K562 (cell line): ENCODE data around the gene POLR1D. TPM values are rescaled to one million over a fixed set of nuclear protein-coding genes. Genes with fewer than 3 reads are reported as not detected.

Source experiments
- ATAC-seq: fragments of 200-7000 bp; cut with Tn5 transposase; 3 replicates; pipeline ENCODE4 v1.9.1; 2020; ENCODE audit warnings: moderate library complexity
- BruUV-seq: library from RNA; stranded (reverse); fragments of 400-500 nt; replicated peaks from 2 replicates; lab custom pipeline; 2021; lab: Mats Ljungman, UMichigan
- CTCF ChIA-PET: fragments of 300-600 bp; formaldehyde crosslinking; extraction: SDS; loops from one replicate; lab custom pipeline; 2021; ENCODE audit warnings: low intra/inter-chr PET ratio; lab: Yijun Ruan, JAX
- POLR2A ChIA-PET: fragments of 300-600, 350-650 bp; sonication (Branson Sonifier 250); formaldehyde crosslinking; extraction: SDS; loops from one replicate; lab custom pipeline; 2021; ENCODE audit warnings: antibody characterized with exemption, inconsistent platforms; lab: Yijun Ruan, JAX
- DNase-seq, 4 experiments: peaks; one replicate each; pipeline versions ENCODE4 v3.0.0 to v3.0.0-alpha.2; 2011 to 2018; ENCODE audit warnings: low spot score in 3 of 4, mixed read lengths in 3 of 4; ENCODE audit errors: extremely low read depth in 1 of 4
- FAIRE-seq: peaks from 2 replicates; lab custom pipeline; 2011; peaks lifted over from hg19 to GRCh38; lab: Jason Lieb, UNC
- H2AFZ ChIP-seq: 2 replicates; pipeline ENCODE4 v1.6.0; 2011; ENCODE audit warnings: low read depth, low read length, control low read depth, inconsistent platforms
- H3K27ac ChIP-seq: fragments of 200-600 bp; 3 replicates; pipeline ENCODE4 v1.8.0; 2011; ENCODE audit warnings: low read depth, mild to moderate bottlenecking, control low read depth, inconsistent platforms, low read length, moderate library complexity, mixed read lengths; ENCODE audit errors: extremely low read depth
- H3K27me3 ChIP-seq, 2 experiments: fragments of 300-600 bp in 1 of 2; 2 replicates in 1 of 2; 3 replicates in 1 of 2; pipeline versions ENCODE4 v1.6.0 to v1.8.0; 2011; ENCODE audit warnings: inconsistent platforms in 2 of 2, low read length in 2 of 2, mild to moderate bottlenecking in 1 of 2, mixed read lengths in 1 of 2, moderate library complexity in 1 of 2; ENCODE audit not compliant: control insufficient read depth in 2 of 2, insufficient read depth in 2 of 2
- H3K36me3 ChIP-seq: fragments of 300-600 bp; 3 replicates; pipeline ENCODE4 v1.8.0; 2011; ENCODE audit warnings: mild to moderate bottlenecking, low read length, inconsistent platforms; ENCODE audit not compliant: control insufficient read depth, insufficient read depth
- H3K4me1 ChIP-seq, 2 experiments: fragments of 200-600 bp in 1 of 2; replicated peaks in 1 of 2; 2 replicates in 1 of 2; 3 replicates in 1 of 2; pipeline versions ENCODE4 v1.5.1 to v1.8.0; 2011; ENCODE audit warnings: inconsistent platforms in 2 of 2, low read length in 2 of 2, mild to moderate bottlenecking in 1 of 2, mixed read lengths in 1 of 2, moderate library complexity in 1 of 2; ENCODE audit not compliant: control insufficient read depth in 2 of 2, insufficient read depth in 2 of 2
- H3K4me2 ChIP-seq: 2 replicates; pipeline ENCODE4 v1.6.1; 2011; ENCODE audit warnings: low read length, control low read depth, inconsistent platforms, mixed read lengths; ENCODE audit not compliant: insufficient read depth
- H3K4me3 ChIP-seq: fragments of 200-600 bp; sonication (generic), shearing (Covaris generic); 2 replicates; pipeline ENCODE4 v1.5.1; 2016; ENCODE audit warnings: control low read depth, inconsistent platforms
- H3K79me2 ChIP-seq: fragments of 200-600 bp; 3 replicates; pipeline ENCODE4 v1.8.0; 2011; ENCODE audit warnings: low read length, inconsistent platforms; ENCODE audit not compliant: control insufficient read depth, insufficient read depth
- H3K9ac ChIP-seq, 2 experiments: 2 replicates each; pipeline versions ENCODE4 v1.6.0 to v1.6.1; 2011; ENCODE audit warnings: low read depth in 2 of 2, low read length in 2 of 2, control low read depth in 1 of 2, inconsistent platforms in 1 of 2, mild to moderate bottlenecking in 1 of 2, mixed read lengths in 1 of 2; ENCODE audit not compliant: insufficient read depth in 1 of 2
- H3K9me1 ChIP-seq: one replicate; pipeline ENCODE4 v1.6.0; 2011; ENCODE audit warnings: inconsistent platforms, mild to moderate bottlenecking, low read length, moderate library complexity; ENCODE audit not compliant: control insufficient read depth, insufficient read depth
- H3K9me3 ChIP-seq: replicated peaks from 2 replicates; pipeline ENCODE4 v1.5.1; 2011; ENCODE audit warnings: low read depth, low read length, inconsistent platforms; ENCODE audit not compliant: control insufficient read depth, insufficient read depth
- H4K20me1 ChIP-seq: replicated peaks from 2 replicates; pipeline ENCODE4 v1.6.1; 2011; ENCODE audit warnings: low read length, inconsistent platforms, mixed read lengths; ENCODE audit not compliant: control insufficient read depth, insufficient read depth
- ARID2 ChIP-seq: fragments of 450-650 bp; IDR thresholded peaks from 2 replicates; pipeline ENCODE4 v1.6.1; 2017; ENCODE audit warnings: antibody characterized with exemption, mild to moderate bottlenecking
- ATF4 ChIP-seq: fragments of 450-650 bp; formaldehyde crosslinking; IDR thresholded peaks from 2 replicates; pipeline ENCODE4 v1.4.0; 2022; ENCODE audit warnings: mild to moderate bottlenecking, moderate library complexity
- BCOR ChIP-seq: fragments of 450-650 bp; IDR thresholded peaks from 2 replicates; pipeline ENCODE4 v1.6.1; 2016
- DACH1 ChIP-seq: fragments of 450-650 bp; IDR thresholded peaks from 2 replicates; pipeline ENCODE4 v1.6.1; 2018; ENCODE audit not compliant: partially characterized antibody
- HNRNPH1 ChIP-seq: fragments of 200-400 bp; formaldehyde crosslinking; optimal IDR thresholded peaks from 2 replicates; pipeline ENCODE3; 2017; ENCODE audit warnings: low read depth, mild to moderate bottlenecking, low read length, moderate library complexity
- KDM4B ChIP-seq, 2 experiments: fragments of 450-650 bp in 1 of 2; sonication (generic) in 1 of 2; IDR thresholded peaks; 2 replicates each; pipeline ENCODE4 v1.6.1; 2016 to 2017; ENCODE audit warnings: borderline replicate concordance in 2 of 2, antibody characterized with exemption in 1 of 2, low read depth in 1 of 2, mild to moderate bottlenecking in 1 of 2
- KHSRP ChIP-seq: fragments of 450-650 bp; IDR thresholded peaks from 2 replicates; pipeline ENCODE4 v1.6.1; 2017
- MAFF ChIP-seq: IDR thresholded peaks from 2 replicates; pipeline ENCODE4 v1.6.1; 2012; ENCODE audit warnings: low read length, improper control_type of control experiment
- RBM25 ChIP-seq: fragments of 200-400 bp; formaldehyde crosslinking; IDR thresholded peaks from 2 replicates; pipeline ENCODE4 v1.6.1; 2018; ENCODE audit warnings: low read length, low read depth, moderate library complexity; ENCODE audit not compliant: severe bottlenecking
- REST ChIP-seq, 2 experiments: fragments of 450-650 bp; formaldehyde crosslinking in 1 of 2; IDR thresholded peaks; 2 replicates each; pipeline versions ENCODE4 v1.4.0 to v1.6.1; 2014 to 2020; ENCODE audit warnings: mild to moderate bottlenecking in 2 of 2, borderline replicate concordance in 1 of 2, low read depth in 1 of 2
- YBX1 ChIP-seq: fragments of 450-650 bp; IDR thresholded peaks from 2 replicates; pipeline ENCODE4 v1.7.1; 2016; ENCODE audit warnings: mild to moderate bottlenecking
- ZC3H4 ChIP-seq: sonication (generic); formaldehyde crosslinking; IDR thresholded peaks from 2 replicates; pipeline ENCODE4 v1.9.0; 2021; ENCODE audit warnings: missing genetic modification reagents, borderline replicate concordance
- WGBS: fragments of 100-300 bp; shearing (Covaris generic); methylation state at CpG from one replicate; pipeline ENCODE4 v1.1.6; 2016; ENCODE audit warnings: low coverage, mixed read lengths; ENCODE audit not compliant: insufficient coverage; ENCODE audit errors: missing lambda C conversion rate; 5-methylcytosine and 5-hydroxymethylcytosine counted together
- in situ Hi-C: fragments of 300-500 bp; cut with MboI; formaldehyde crosslinking; loops from 4 replicates; pipeline ENCODE4 v1.15.0; 2018; ENCODE audit warnings: inconsistent platforms, mixed read lengths
- intact Hi-C: fragments of 100-400 bp; cut with micrococcal nuclease; formaldehyde crosslinking; loops from 2 replicates; pipeline ENCODE4 v1.14.2; 2022
- polyA plus RNA-seq, 8 experiments: library from polyadenylated mRNA; depleted of rRNA in 4 of 8; stranded (reverse) in 5 of 8; unstranded in 3 of 8; fragments of >200 nt; fragmentation: Nextera tagmentation in 2 of 8; fragmentation: Illumina TruSeq in 1 of 8; extraction: Ambion mirVana in 2 of 8; extraction: Trizol in 1 of 8; gene quantifications; 2 replicates each; pipeline versions ENCODE4 v1.2.1 to v1.2.3, GENCODE V29; 2011 to 2014; ENCODE audit warnings: inconsistent platforms in 1 of 8, missing spikeins in 1 of 8
- total RNA-seq, 7 experiments: library from RNA; depleted of rRNA in 6 of 7; stranded (reverse); fragments of >200 nt in 6 of 7; fragmentation: Illumina TruSeq in 2 of 7; extraction: Trizol in 2 of 7; gene quantifications; 2 replicates each; pipeline versions ENCODE4 v1.2.1 to v1.2.3, GENCODE V29; 2011 to 2021; ENCODE audit warnings: low replicate concordance in 1 of 7
- TF ChIP-seq, protein P1 (sequence below): sonication (generic); formaldehyde crosslinking; IDR thresholded peaks from 2 replicates; pipeline ENCODE4 v1.8.0; 2022; ENCODE audit warnings: mild to moderate bottlenecking, missing genetic modification reagents, borderline replicate concordance

The POLR1D gene
- total and polyA plus RNA-seq, 9 of the 15 experiments (the other 6 are each of a cell fraction or from before 2014, with no cell fraction given) = 107 to 188 (median 145) TPM

DNA sequence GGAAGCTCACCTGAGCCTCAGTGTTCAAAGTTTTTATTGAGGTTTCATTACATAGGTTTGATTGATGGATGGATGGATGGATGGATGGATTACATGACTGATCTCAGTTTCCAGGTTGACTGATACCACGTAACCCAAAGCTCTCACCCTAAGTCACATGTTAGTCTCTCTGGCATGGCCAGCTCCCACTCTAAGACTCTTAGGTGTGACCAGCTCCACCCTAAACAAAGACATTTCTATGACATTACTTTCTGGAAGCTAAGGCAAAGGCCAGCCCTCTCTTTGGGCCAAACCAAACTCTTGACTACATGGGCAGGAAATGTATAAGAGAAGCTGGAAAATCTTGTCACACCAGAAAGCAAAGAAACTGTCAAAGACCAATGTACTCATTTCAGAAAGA, 28.6 kb downstream of the POLR1D start:
- H2AFZ ChIP-seq = no peak overlapping the region
- H3K4me3 ChIP-seq = no peak overlapping the region
- H3K27ac ChIP-seq = no peak overlapping the region
- H3K27me3 ChIP-seq = no peaks in the 10 kb centered on the region
- CTCF ChIA-PET = no interaction called here
- POLR2A ChIA-PET = interaction anchor here (1.3 kb wide), 1 partner anchor 8 kb away, joined by 4 read pairs; no protein-coding TSS in a partner anchor
- no peaks in the 10 kb centered on the region for H3K9me1 ChIP-seq
- FAIRE-seq (no peak), DNase-seq (no peak), ATAC-seq (no peak)
- no peaks in the 10 kb centered on the region for H3K79me2 ChIP-seq
- in situ Hi-C loops = no loop called here
- peaks cover 22% of the 10 kb centered on the region for H3K36me3 ChIP-seq
- WGBS = 100% methylated on average over 1 of the region's 1 CpG
- no peak overlapping the region for H3K9ac ChIP-seq
- no peaks in the 10 kb centered on the region for H3K4me1 ChIP-seq
- H3K4me2 ChIP-seq = no peak overlapping the region
- H3K9me3 ChIP-seq = no peaks in the 10 kb centered on the region
- H4K20me1 ChIP-seq = no peaks in the 10 kb centered on the region
- BruUV-seq = no TSS peak
- intact Hi-C loops = no loop called here
- TF ChIP-seq ZC3H4 (CRISPR knock-in tag) (no peak), KDM4B (IDR thresholded peaks at IDR 0.05; ENCODE audit: borderline replicate concordance in 2 of 2, low read depth in 1 of 2) (no peak), DACH1 (no peak), KHSRP (no peak), REST (IDR thresholded peaks at IDR 0.05; ENCODE audit: borderline replicate concordance) (no peak), REST (CRISPR knock-in tag; IDR thresholded peaks at IDR 0.05; ENCODE audit: low read depth) (no peak), HNRNPH1 (no peak), BCOR (no peak), ARID2 (no peak), ATF4 (CRISPR knock-in tag) (no peak), MAFF (no peak), YBX1 (no peak), RBM25 (no peak)
- TF ChIP-seq, protein P1, sequence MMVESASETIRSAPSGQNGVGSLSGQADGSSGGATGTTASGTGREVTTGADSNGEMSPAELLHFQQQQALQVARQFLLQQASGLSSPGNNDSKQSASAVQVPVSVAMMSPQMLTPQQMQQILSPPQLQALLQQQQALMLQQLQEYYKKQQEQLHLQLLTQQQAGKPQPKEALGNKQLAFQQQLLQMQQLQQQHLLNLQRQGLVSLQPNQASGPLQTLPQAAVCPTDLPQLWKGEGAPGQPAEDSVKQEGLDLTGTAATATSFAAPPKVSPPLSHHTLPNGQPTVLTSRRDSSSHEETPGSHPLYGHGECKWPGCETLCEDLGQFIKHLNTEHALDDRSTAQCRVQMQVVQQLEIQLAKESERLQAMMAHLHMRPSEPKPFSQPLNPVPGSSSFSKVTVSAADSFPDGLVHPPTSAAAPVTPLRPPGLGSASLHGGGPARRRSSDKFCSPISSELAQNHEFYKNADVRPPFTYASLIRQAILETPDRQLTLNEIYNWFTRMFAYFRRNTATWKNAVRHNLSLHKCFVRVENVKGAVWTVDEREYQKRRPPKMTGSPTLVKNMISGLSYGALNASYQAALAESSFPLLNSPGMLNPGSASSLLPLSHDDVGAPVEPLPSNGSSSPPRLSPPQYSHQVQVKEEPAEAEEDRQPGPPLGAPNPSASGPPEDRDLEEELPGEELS = no peak
